MV-4-11 (cell line): ENCODE measurements around the gene KIF21A.

Experiments used
- DNase-seq: peaks from one replicate; lab custom pipeline; 2025; lab: John Stamatoyannopoulos, UW

Gene KIF21A

DNA sequence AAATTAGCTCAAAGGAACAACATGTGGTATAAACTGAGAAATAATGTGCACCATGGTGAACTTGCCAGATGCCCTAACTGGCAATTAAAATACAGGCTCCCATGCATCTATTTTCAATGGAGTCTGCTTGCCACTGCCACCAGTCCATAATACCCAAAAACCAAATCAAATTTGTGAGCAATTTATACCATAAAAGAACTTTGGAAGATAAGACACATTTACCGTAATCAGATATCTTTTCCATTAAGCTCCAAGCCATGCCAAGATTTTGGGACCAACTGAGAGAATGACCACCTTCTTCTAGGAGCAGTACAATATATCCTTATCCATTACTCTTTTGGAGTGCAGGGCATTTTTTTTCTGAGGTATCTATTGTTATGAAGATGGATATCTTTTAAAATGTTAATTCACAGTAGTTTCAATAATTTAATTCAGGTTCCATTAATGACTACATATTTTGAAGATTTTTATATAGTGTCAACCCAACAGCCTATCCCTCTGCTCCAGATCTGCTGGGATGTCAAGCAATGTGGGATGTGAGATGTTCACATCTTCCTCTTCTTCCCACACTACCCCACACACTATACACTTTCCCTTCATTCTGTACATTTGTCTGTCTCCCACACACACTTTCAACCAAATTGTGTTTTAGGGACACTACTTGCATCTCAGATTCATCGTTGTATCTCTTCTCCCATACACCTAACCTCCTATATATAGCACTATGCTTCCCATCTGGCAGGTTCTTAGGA, 53.3 kb downstream of the KIF21A start:
- DNase-seq = no peak

DNA sequence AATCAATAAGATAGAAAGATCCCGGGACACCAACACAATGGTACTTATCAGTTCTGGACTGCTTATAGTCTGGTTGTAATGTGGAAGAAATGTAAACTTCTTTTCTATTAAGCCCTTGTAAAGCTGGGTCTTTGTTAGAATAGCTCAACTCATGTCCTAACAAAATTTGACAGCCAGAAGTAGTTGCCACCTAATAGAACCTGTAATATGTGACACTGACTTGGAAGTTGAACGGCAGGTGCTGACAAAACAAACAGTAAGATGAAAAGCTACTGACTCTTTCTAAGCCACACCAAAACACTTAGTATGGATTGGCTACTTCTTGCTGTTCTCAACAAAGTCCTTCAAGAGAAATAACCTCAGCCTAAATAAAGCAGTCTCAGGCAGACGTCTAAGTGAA, 56.6 kb downstream of the KIF21A start:
- no peak for DNase-seq

DNA sequence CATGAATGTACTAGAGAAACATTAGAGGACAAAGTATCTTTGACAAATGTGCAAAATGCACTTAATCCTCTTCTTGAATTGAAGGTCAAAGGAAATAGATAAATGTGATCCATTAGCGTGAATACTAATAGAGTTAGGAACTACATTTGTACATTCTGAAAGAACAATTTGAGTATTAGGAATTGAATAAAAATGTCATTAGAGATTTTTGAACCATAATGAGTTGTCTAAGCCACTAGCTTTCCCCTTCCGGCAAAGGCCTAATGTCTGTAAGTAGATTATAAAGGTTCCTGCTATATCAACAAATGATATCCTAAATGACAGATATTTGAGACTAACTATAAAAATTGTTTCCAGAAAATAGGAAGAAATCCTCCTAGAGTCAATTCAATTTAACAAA, 59.8 kb downstream of the KIF21A start:
- no peak for DNase-seq

DNA sequence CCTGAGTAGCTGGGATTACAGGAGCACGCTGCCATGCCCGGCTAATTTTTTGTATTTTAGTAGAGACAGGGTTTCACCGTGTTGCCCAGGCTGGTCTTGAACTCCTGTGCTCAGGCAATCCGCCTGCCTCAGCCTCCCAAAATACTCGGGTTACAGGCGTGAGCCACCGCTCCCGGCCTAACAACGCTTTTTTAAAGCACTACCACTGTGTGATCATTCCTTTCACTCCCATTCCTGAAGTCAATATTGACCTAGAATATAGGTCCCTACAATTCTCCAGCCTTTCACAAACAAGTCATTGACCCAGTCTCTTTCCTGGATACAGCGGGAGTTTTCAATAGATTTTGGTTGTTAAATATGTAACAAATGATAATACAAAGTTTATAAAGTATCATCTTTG, 62.8 kb downstream of the KIF21A start:
- DNase-seq = no peak

DNA sequence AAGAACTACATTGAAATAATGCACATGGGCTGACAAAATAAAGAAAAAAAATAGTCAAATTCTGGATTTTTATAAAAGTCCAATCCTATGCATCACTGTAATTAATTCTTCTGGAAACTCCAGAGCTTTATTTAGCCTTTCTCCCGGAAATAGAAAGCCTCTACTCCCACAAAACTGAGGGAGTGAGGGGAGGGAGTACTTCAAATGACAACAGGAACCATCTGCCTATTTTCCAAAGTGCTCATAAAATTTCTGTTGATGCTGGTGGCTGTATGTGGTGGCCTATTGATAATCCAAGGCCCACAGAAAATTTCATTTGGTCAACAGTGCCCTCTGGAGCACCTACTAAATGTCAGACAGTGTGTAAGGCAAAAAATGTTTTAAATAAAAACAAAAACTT, 64.6 kb downstream of the KIF21A start:
- DNase-seq = no peak

DNA sequence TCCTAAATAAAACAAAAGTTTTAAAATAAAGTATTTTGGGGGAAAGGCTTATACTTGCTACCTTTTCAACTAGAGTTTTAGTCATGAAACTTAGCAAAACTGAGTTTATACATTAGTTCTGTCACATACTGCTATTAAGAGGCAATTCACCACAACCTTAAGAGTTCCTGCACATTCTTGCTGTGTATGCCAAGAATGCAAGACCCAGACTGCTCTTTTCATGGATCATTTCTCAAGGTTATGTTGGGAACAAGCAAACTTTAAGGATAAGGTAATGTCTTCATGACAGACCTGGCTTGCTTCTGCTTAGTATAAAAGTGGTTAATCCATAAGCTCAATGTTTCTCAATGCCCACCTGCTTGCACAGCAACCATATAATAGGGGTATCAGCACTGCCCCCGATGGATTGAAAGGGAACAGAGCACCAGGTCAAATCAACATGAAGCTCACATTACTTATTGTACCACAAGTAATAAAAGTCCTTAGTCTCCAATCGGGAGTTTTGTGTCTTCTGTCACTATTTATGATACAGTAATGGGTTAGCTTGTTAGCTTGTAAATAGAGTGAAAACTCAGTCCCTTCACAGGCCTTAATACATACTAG, 67.6 kb downstream of the KIF21A start:
- DNase-seq = no peak

DNA sequence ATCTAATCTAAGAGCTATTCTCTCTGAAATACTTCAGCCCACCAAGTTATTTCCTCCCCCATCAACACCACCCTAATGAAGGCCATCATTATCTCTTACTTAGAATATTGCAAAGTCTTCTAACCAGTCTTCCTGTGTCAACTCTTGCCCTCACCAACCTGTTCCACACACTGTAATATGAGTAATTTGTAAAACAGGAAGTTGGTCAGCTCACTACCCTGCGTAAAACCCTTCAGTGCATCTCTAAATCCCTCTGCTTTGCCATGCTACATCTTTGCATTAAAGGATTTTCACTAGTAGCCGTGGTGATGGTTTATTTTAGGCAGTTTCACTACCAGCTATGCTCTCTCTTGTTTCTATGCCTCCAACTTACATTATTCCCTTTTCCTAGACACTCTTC, 70.0 kb downstream of the KIF21A start:
- peak; percentile 86 for DNase-seq

DNA sequence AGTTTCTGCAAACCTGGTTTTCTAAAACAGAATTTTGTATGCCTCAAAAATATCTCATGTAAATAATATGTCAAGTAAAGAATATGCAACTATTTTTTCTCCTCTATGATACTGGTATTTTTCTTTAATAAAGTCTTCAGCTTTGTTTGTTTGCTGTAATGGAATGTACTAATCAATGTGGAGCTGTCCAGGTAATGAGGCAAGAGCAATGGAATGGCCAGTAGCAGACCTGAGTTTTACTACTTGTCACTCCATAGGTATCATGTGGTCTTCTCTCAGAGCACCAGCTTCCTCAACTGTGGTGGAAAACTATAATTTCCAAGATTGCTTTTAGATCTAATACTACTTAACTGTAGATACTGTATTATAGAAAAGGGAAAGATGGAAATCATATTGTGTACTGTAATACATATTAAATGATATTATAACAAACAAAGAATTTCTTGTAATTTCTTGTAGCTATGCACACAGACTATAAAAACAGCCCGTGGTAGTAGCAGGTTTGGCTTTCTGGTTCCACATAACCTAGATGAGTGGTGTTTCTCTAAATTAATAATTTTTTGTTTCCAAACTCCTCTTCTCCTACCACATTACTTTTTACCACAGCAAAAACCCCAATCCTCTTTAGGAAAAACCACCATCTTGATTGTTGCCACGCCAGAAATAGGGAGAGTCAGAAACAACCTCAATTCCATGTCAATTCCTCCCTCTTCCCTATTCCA, 70.6 kb downstream of the KIF21A start:
- DNase-seq = no peak

DNA sequence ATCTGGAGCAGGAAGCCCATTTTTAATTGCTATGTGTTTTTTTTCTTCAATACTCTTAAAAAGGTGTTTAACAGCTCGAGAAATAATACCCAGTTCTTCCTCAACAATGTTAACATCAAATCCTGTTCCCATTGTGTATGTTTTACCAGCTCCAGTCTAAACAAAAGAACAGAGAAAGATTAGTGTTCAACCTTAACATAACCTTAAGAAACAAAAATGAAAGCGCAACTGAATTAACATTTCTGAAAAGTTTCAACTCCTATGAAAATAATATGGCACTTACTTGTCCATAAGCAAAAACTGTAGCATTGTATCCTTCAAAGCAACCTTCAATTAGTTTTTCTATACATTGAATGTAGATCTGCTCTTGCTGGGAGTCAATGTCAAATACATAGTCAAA, 73.2 kb downstream of the KIF21A start:
- no peak for DNase-seq

DNA sequence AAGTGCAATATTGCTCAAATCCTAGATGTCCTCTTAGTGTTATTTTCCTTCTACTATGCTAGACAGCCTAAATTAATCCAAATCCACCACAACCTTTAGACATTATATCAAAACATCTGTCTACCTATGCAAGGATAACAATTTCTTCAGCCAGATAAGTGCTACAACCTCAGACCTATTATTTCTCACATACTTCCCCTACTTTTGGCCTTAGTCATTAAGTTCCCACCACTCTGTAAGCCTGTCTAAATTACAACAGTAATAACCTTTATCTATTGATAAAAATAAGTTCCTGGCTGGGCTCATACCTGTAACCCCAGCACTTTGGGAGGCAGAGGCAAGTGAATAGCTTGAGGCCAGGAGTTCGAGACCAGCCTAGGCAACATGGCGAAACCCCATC, 74.0 kb downstream of the KIF21A start:
- no peak for DNase-seq

DNA sequence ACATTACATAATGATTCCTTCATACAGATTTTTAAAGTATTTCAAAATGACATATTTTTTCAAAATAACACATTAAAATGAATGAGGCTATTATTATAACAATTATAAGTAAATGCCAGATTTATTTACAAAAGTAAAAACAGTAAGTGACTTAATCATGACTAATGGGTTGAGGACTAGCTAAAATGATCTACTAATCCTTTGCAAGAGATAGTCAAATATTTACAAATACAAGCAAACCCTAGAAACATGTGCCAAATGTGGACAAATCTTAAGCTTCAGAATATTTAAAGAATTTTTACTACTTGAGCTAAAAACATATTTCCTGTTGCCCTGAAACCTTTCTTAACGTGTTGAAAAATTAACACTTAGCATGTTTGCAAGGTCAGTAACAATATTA, 74.8 kb downstream of the KIF21A start:
- DNase-seq = no peak

DNA sequence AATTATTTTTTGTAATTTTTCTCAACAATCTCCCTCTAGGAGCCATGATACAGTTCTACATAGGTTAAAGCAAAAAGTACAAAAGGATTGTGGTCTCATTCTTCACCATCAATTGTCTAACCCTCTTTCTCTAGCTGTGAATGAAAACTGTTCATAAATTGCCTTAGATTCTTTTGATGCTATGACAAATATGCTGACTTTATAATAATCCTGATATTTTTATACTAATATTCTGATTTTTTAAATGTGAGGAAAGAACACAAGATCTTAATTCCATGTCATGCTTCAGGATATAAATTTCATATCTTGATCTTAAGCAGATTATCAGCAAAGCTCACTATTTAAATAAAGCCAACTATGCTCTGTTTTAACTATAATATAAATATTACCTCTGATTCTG, 75.4 kb downstream of the KIF21A start:
- no peak for DNase-seq

DNA sequence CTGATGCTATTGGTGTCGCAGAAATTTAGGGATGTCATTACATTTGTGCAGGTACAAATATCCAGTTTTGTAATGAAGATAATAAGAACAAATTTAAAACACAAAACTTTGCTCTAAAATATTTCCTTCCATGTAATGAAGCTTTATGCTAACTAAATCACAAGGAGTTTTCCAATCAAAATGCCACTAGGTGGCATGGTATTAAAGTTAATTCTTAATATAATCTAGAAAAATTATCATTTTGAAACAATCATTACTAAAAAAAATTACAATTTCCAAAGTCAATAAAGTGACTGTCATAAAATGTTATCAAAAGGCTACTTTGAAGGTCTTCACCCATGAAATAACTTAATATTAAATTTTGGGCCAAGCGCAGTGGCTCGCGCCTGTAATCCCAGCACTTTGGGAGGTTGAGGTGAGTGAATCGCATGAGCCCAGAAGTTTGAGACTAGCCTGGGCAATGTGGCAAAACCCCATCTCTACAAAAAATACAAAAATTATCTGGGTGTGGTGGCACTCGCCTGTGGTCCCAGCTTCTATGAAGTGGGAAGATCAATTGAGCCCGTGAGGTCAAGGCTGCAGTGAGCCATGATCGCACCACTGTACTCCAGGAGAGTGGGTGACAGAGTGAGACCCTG, 77.4 kb downstream of the KIF21A start:
- no peak for DNase-seq

DNA sequence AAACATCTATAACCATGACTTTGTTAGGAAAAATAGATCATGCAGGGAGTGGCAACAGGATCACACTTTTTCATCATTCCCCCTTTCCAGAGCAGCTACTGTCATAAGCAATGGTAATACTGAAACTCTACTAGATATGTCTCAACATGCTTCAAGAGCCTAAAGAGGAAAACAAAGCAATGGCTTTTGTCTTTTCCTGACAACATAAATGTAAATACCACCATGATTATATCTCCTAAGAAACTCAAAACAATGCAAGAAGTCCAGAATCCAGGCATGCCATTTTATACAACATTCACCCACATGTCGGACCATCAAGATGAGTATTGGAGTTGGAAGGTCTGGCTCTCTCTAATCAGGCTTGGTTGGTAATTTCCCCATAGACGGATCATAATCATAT, 78.7 kb downstream of the KIF21A start:
- DNase-seq = no peak

DNA sequence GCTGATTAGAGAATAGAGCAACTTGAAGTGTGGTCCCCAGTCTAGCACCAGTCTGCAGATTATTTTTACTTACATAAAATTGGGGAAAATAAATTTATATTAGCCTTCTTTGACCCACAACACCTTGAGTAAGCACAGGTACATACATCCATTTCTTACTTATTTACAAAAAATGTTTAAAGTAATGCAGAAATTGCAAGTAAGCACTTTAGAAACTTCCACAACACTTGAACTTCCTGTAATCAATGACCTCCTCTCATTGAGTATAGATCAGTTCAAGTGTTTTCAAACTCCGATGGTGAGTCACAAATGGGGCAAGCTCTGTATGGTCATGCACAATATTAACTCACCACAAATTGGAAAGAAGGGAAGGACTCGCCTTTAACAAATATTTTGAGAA, 83.3 kb downstream of the KIF21A start:
- DNase-seq = no peak

DNA sequence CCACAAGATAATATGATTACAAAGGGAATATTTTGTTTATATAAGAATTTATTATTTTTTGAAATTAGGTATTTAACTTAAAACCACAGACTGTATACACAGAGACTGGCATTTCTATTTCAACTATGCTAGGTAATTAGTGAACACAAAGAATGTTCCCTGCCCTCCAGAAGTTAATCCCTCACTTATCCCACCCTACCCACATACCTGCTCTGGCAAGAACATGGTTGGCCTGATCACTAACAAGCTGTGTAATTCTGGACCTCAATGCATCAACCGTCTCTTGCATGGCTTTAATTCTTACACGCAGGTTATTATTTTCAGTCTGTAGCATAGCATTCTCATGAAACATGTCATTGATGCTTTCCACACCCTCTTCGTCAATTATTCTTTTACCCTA, 85.9 kb downstream of the KIF21A start:
- DNase-seq = no peak

DNA sequence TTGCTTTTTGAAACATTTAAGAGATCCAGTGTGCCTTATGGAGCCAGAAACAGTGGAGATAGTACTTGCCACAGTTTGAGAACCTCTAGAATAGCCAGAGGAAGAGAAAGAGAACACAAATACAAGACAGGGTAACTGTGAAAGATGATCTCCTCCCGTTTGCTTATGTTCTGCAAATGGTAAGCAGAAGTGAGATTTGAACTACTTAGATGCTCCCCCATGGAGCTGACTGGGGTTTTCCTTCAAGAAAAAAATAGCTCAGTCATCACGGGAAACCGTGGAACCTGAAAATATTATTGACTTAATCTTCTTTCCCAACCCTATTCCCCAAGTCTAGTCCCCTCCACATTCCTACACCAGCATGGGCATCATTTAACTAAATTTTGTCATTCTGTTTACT, 87.1 kb downstream of the KIF21A start:
- peak; percentile 30 for DNase-seq

DNA sequence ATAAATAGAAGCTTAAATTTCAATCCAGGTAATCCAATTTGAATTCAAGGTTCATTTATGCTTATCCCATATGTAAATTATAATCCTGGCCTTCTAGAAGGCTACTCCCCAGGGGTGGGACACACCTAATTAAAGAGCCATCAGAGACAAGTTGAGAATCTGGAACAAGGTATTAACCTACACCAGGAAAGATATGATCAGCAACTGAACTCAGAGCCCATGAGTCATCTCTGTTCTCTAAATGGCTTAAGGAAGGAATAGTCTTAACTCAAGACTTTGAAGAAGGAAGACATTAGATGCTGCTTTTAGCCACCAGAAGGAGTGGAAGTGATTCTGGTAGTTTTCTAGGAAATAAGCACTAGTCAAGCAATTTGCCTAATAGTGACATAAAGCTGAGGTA, 88.0 kb downstream of the KIF21A start:
- DNase-seq = peak; percentile 3

DNA sequence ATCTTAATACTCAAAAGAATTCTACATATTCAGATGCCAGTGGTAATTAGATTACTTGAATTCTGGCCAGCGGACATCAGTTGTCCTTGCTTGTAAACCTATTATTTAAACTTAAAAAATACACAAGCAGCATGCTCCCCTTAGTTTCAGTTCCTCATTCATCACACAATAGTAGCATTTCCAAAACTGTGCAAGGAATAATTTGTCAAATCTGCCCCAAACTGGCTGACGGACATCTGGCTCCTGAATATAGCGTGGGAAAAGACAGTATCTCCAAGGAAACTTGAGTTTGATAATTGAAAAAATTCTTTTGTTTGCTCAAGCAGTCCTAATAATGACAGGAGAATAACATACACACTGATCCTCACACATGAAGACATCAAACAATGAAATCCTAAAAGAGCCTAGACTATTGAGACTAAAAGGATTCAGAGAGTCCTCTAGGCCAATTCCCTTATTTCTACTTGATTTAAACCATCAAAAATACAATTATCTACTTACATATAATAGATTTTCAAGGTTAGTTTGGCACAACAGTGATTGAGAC, 90.4 kb downstream of the KIF21A start:
- peak; percentile 7 for DNase-seq

DNA sequence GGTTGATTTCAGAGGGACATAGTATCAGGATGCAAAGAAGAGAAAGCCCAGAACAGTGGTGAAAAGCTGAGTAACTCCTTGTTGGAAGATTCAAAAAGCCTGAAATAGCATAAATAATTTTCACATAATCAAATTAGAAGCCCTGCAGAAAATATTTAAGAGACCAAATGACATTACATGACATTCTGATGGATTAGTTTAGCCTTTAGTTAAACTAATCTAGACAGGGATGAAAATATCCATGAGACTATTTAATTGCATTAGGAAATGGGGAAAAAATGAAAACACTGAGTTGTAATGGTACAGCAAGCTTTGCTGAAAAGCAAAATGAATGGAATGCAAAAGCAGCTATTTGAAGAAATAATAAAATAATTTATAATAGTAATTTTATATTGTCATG, 91.8 kb downstream of the KIF21A start:
- DNase-seq = no peak

DNA sequence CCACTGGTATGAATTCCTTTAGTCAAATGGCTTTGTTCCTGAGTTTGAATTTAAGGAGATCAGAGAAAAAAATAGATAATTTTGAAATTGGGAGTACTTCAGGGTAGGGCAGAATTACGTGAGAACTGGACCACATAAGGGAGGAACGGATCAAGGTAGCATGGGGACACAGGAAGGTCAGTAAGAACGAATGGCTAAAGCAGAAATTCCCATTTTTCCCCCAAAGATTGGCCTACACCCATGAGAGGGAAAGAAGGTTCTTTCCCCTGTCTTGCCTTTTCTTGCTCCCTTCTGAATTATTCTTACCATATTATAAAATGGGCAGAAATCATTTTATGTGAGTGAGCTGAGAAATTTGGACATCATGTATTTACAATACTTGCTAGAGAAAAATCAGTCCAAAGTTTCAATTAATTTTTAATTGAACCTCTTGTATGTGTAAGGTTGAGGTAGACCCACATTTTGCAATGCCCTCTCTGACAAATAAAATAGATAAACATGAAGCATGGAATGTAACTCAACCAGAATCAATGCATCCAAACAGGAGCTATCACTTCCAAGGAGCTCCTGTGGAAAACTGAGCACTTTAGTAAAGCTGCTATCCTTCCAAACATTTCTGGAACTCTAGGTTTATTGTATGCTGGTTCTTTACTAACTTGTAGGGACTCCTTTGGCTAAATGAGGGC, 93.8 kb downstream of the KIF21A start:
- DNase-seq = no peak

DNA sequence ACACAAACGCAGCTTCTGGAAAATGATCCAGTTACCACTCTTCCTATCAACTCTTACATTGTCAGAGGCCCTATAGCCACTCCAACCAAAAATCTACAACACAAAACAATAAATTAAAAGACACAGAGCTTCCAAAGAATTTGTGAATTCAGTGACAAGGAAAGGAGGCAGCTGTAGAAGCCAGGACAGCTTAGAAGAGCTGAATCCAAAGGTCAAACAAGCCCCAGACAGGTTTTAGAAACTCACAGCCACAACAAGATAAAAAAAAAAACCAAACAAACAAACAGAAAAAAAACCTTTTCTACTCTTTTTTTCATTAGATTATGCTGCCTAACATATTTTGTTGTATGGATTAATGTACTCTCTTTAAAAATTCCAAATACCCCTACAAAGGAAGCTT, 94.4 kb downstream of the KIF21A start:
- no peak for DNase-seq
